Kidney (tissue), 14 donors: ENCODE data around the gene GABRB1. TPM values are rescaled to one million over a fixed set of nuclear protein-coding genes. Genes with fewer than 3 reads are reported as not detected.

Experiments
- DNase-seq, 5 donors: peaks; one replicate each; pipeline ENCODE4 v3.0.0-alpha.2; 2013 to 2020
- FAIRE-seq: peaks from 2 replicates; lab custom pipeline; 2012; peaks lifted over from hg19 to GRCh38; lab: Jason Lieb, UNC
- H3K27ac ChIP-seq, 2 donors: one replicate each; pipeline ENCODE4 v1.7.0; 2013; ENCODE audit warnings: low read depth in 2 of 2, low read length in 2 of 2, inconsistent platforms in 1 of 2
- H3K27me3 ChIP-seq: one replicate; pipeline ENCODE4 v1.7.1; 2013; ENCODE audit warnings: low read length, inconsistent platforms; ENCODE audit not compliant: control insufficient read depth, insufficient read depth
- H3K36me3 ChIP-seq, 3 donors: one replicate each; pipeline versions ENCODE4 v1.7.0 to v1.7.1; 2013; ENCODE audit warnings: low read length in 3 of 3, control low read depth in 1 of 3, inconsistent platforms in 1 of 3; ENCODE audit not compliant: insufficient read depth in 3 of 3, control insufficient read depth in 2 of 3
- H3K4me1 ChIP-seq, 3 donors: one replicate each; pipeline versions ENCODE4 v1.7.0 to v1.7.1; 2013; ENCODE audit warnings: low read length in 3 of 3, inconsistent platforms in 1 of 3, low read depth in 1 of 3; ENCODE audit not compliant: control insufficient read depth in 2 of 3, insufficient read depth in 2 of 3
- H3K4me3 ChIP-seq, 3 donors: one replicate each; pipeline versions ENCODE4 v1.7.0 to v1.8.1; 2013; ENCODE audit warnings: low read length in 3 of 3, control low read depth in 1 of 3, inconsistent platforms in 1 of 3
- H3K9ac ChIP-seq, 3 donors: one replicate each; pipeline versions ENCODE4 v1.7.0 to v1.7.1; 2013; ENCODE audit warnings: low read length in 3 of 3, control low read depth in 1 of 3, inconsistent platforms in 1 of 3
- H3K9me3 ChIP-seq, 3 donors: one replicate each; pipeline versions ENCODE4 v1.7.0 to v1.7.1; 2013; ENCODE audit warnings: low read length in 3 of 3, control low read depth in 1 of 3, inconsistent platforms in 1 of 3; ENCODE audit not compliant: control insufficient read depth in 2 of 3, insufficient read depth in 1 of 3
- intact Hi-C: fragments of 100-400 bp; cut with DNase I; formaldehyde crosslinking; loops from one replicate; pipeline ENCODE4 v1.11.1; 2022
- polyA plus RNA-seq: library from polyadenylated mRNA; stranded (reverse); fragments of 350-450 nt; fragmentation: Illumina TruSeq; extraction: RNeasy Lipid Tissue Mini Kit (QIAGEN cat#74804); gene quantifications from one replicate; pipeline ENCODE4 v1.2.3, GENCODE V29; 2014; ENCODE audit warnings: low read depth, low replicate concordance; ENCODE audit not compliant: insufficient read depth
- total RNA-seq: library from RNA; stranded (reverse); fragmentation: NEBNext Ultra II Directional; extraction: Animal tissue kit (Norgen Biotek cat#: 25700); gene quantifications from one replicate; pipeline ENCODE4 v1.2.1, GENCODE V29; 2021
- TF ChIP-seq, protein P1 (sequence below): IDR thresholded peaks from 3 replicates; pipeline ENCODE4 v1.5.1; 2012; ENCODE audit warnings: mild to moderate bottlenecking, moderate library complexity, borderline replicate concordance; ENCODE audit not compliant: insufficient read depth; ENCODE audit errors: extremely low read depth
- donor health status: control.
- donor health status: control.
- donor health status: control.
- donor health status: control.
- donor health status: control.
- donor health status: DM: yes; HTN: yes; CAD: no.
- donor health status: Normal renal cell carcinoma (clear cell type).

GABRB1 gene
- total and polyA plus RNA-seq, 2 donors from 2014 or later: 0.79 to 0.82 TPM

GRCh38 chr4:47419296-47419695, 387.9 kb downstream of the GABRB1 start:
- DNase-seq: no peak
- no peak for FAIRE-seq

GRCh38 chr4:47425628-47426027, 394.3 kb downstream of the GABRB1 start:
- DNase-seq (peak in 1 of 5 donors; percentile 68), FAIRE-seq (no peak)
- Histone ChIP-seq H3K4me1 (no peaks in the 10 kb centered on the region), H3K4me3 (no peak overlapping the region), H3K9ac (no peak overlapping the region), H3K36me3 (no peaks in the 10 kb centered on the region), H3K27me3 (no peaks in the 10 kb centered on the region), H3K9me3 (no peaks in the 10 kb centered on the region), H3K27ac (no peak overlapping the region)
- TF ChIP-seq, protein P1, sequence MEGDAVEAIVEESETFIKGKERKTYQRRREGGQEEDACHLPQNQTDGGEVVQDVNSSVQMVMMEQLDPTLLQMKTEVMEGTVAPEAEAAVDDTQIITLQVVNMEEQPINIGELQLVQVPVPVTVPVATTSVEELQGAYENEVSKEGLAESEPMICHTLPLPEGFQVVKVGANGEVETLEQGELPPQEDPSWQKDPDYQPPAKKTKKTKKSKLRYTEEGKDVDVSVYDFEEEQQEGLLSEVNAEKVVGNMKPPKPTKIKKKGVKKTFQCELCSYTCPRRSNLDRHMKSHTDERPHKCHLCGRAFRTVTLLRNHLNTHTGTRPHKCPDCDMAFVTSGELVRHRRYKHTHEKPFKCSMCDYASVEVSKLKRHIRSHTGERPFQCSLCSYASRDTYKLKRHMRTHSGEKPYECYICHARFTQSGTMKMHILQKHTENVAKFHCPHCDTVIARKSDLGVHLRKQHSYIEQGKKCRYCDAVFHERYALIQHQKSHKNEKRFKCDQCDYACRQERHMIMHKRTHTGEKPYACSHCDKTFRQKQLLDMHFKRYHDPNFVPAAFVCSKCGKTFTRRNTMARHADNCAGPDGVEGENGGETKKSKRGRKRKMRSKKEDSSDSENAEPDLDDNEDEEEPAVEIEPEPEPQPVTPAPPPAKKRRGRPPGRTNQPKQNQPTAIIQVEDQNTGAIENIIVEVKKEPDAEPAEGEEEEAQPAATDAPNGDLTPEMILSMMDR: no peak
- intact Hi-C loops: no loop called here

More at GRCh38 chr4:47419296-47419695, 387.9 kb downstream of the GABRB1 start:
- Histone ChIP-seq H3K36me3 (no peaks in the 10 kb centered on the region), H3K9me3 (no peaks in the 10 kb centered on the region), H3K4me1 (no peaks in the 10 kb centered on the region), H3K9ac (no peak overlapping the region), H3K4me3 (no peak overlapping the region), H3K27me3 (no peaks in the 10 kb centered on the region), H3K27ac (no peak overlapping the region)
- intact Hi-C loops: no loop called here
- TF ChIP-seq, protein P1: no peak

GRCh38 chr4:47427935-47428334, 396.6 kb downstream of the GABRB1 start:
- TF ChIP-seq, protein P1: no peak
- H3K4me1 ChIP-seq: no peaks in the 10 kb centered on the region
- H3K4me3 ChIP-seq: no peak overlapping the region
- H3K36me3 ChIP-seq: no peaks in the 10 kb centered on the region
- no peak for DNase-seq
- no peaks in the 10 kb centered on the region for H3K9me3 ChIP-seq
- H3K27ac ChIP-seq: no peak overlapping the region
- H3K27me3 ChIP-seq: no peaks in the 10 kb centered on the region
- no peak overlapping the region for H3K9ac ChIP-seq
- FAIRE-seq: no peak
- intact Hi-C loops: no loop called here

- intact Hi-C loops: no loop called here
- no peak for DNase-seq
- H3K27ac ChIP-seq: no peak overlapping the region
- FAIRE-seq: no peak
- TF ChIP-seq, protein P1: no peak
- no peaks in the 10 kb centered on the region for H3K36me3 ChIP-seq
- no peak overlapping the region for H3K9ac ChIP-seq
- H3K9me3 ChIP-seq: no peaks in the 10 kb centered on the region
- H3K4me3 ChIP-seq: no peak overlapping the region
- H3K4me1 ChIP-seq: no peaks in the 10 kb centered on the region
- H3K27me3 ChIP-seq: no peaks in the 10 kb centered on the region
Measured at GRCh38 chr4:47432749-47433148, 401.4 kb downstream of the GABRB1 start.
